ENCODE measurements around the gene SCYL3. TPM values are rescaled to one million over a fixed set of nuclear protein-coding genes. Genes with fewer than 3 reads are reported as not detected.
"Not testable (repeated sequence)": the region's sequence is repeated elsewhere in the genome, so short reads cannot be mapped to it uniquely, and the experiment has no call there.

SCYL3 gene
- total and polyA plus RNA-seq, 2 experiments from 2014 or later = 2.2 to 6.8 TPM

DNA sequence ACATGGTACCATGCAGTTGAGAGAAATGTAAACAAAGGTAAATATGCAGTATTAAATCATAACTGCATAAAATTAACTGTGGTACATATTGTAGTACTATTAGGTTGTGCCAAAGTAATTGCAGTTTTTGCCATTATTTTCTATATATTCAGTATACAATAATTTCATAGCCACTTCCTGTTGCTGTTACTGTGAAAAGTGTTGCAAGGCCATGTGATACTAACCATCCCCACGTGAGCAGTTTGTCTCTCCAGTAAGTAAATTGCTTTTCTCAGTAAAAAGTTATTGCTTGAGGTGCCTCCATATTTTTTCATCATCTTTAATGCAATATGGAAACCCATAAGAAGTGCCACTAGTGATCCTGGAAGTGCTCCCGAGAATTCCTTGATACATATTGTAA lies 79.4 kb downstream of the SCYL3 start (continued):
- TF ChIP-seq, protein P1, sequence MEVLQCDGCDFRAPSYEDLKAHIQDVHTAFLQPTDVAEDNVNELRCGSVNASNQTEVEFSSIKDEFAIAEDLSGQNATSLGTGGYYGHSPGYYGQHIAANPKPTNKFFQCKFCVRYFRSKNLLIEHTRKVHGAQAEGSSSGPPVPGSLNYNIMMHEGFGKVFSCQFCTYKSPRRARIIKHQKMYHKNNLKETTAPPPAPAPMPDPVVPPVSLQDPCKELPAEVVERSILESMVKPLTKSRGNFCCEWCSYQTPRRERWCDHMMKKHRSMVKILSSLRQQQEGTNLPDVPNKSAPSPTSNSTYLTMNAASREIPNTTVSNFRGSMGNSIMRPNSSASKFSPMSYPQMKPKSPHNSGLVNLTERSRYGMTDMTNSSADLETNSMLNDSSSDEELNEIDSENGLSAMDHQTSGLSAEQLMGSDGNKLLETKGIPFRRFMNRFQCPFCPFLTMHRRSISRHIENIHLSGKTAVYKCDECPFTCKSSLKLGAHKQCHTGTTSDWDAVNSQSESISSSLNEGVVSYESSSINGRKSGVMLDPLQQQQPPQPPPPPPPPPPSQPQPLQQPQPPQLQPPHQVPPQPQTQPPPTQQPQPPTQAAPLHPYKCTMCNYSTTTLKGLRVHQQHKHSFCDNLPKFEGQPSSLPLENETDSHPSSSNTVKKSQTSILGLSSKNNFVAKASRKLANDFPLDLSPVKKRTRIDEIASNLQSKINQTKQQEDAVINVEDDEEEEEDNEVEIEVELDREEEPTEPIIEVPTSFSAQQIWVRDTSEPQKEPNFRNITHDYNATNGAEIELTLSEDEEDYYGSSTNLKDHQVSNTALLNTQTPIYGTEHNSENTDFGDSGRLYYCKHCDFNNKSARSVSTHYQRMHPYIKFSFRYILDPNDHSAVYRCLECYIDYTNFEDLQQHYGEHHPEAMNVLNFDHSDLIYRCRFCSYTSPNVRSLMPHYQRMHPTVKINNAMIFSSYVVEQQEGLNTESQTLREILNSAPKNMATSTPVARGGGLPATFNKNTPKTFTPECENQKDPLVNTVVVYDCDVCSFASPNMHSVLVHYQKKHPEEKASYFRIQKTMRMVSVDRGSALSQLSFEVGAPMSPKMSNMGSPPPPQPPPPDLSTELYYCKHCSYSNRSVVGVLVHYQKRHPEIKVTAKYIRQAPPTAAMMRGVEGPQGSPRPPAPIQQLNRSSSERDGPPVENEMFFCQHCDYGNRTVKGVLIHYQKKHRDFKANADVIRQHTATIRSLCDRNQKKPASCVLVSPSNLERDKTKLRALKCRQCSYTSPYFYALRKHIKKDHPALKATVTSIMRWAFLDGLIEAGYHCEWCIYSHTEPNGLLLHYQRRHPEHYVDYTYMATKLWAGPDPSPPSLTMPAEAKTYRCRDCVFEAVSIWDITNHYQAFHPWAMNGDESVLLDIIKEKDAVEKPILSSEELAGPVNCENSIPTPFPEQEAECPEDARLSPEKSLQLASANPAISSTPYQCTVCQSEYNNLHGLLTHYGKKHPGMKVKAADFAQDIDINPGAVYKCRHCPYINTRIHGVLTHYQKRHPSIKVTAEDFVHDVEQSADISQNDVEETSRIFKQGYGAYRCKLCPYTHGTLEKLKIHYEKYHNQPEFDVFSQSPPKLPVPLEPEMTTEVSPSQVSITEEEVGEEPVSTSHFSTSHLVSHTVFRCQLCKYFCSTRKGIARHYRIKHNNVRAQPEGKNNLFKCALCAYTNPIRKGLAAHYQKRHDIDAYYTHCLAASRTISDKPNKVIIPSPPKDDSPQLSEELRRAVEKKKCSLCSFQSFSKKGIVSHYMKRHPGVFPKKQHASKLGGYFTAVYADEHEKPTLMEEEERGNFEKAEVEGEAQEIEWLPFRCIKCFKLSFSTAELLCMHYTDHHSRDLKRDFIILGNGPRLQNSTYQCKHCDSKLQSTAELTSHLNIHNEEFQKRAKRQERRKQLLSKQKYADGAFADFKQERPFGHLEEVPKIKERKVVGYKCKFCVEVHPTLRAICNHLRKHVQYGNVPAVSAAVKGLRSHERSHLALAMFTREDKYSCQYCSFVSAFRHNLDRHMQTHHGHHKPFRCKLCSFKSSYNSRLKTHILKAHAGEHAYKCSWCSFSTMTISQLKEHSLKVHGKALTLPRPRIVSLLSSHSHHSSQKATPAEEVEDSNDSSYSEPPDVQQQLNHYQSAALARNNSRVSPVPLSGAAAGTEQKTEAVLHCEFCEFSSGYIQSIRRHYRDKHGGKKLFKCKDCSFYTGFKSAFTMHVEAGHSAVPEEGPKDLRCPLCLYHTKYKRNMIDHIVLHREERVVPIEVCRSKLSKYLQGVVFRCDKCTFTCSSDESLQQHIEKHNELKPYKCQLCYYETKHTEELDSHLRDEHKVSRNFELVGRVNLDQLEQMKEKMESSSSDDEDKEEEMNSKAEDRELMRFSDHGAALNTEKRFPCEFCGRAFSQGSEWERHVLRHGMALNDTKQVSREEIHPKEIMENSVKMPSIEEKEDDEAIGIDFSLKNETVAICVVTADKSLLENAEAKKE (CRISPR knock-in tag; IDR thresholded peaks at IDR 0.05) = no peak
- TF ChIP-seq EZH2phosphoT487 (IDR thresholded peaks at IDR 0.05; ENCODE audit: unreplicated experiment) (no peak), STAT1 (IDR thresholded peaks at IDR 0.05; ENCODE audit: unreplicated experiment) (no peak), POLR2AphosphoS5 (IDR thresholded peaks at IDR 0.05; ENCODE audit: low read depth) (no peak)
- TF ChIP-seq, protein P2, sequence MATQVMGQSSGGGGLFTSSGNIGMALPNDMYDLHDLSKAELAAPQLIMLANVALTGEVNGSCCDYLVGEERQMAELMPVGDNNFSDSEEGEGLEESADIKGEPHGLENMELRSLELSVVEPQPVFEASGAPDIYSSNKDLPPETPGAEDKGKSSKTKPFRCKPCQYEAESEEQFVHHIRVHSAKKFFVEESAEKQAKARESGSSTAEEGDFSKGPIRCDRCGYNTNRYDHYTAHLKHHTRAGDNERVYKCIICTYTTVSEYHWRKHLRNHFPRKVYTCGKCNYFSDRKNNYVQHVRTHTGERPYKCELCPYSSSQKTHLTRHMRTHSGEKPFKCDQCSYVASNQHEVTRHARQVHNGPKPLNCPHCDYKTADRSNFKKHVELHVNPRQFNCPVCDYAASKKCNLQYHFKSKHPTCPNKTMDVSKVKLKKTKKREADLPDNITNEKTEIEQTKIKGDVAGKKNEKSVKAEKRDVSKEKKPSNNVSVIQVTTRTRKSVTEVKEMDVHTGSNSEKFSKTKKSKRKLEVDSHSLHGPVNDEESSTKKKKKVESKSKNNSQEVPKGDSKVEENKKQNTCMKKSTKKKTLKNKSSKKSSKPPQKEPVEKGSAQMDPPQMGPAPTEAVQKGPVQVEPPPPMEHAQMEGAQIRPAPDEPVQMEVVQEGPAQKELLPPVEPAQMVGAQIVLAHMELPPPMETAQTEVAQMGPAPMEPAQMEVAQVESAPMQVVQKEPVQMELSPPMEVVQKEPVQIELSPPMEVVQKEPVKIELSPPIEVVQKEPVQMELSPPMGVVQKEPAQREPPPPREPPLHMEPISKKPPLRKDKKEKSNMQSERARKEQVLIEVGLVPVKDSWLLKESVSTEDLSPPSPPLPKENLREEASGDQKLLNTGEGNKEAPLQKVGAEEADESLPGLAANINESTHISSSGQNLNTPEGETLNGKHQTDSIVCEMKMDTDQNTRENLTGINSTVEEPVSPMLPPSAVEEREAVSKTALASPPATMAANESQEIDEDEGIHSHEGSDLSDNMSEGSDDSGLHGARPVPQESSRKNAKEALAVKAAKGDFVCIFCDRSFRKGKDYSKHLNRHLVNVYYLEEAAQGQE (IDR thresholded peaks at IDR 0.05; ENCODE audit: unreplicated experiment) = no peak

DNA sequence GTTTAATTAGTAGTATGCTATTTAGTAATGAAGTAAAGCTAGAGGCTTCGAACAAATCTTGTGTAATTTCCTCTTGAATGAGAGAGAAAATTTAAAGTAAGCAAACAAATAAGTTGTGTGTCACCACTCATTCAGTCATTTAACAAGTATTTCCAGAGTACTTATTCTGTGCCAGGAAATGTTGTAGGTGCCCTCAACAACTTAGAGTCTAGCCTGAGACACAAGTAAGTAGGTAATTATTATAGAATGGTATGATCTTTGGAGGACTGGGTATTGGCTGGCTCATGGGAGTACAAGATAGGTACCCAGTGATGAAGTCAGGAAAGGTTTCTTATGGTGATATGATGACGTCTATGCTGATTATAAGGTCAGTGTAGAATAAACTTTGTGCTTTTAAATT lies 81.6 kb downstream of the SCYL3 start:
- Histone ChIP-seq H3K27me3 (ENCODE audit: insufficient read depth) (no peaks in the 10 kb centered on the region), H2AFZ (no peak overlapping the region), H3K27ac (ENCODE audit: low read depth) (no peak overlapping the region), H3K9me2 (ENCODE audit: insufficient read depth) (no peaks in the 10 kb centered on the region), H3K4me1 (ENCODE audit: insufficient read depth) (no peaks in the 10 kb centered on the region), H3K4me2 (no peak overlapping the region), H3K36me3 (ENCODE audit: insufficient read depth) (peaks cover 17% of the 10 kb centered on the region), H3K79me2 (replicated peaks; ENCODE audit: insufficient read depth) (no peaks in the 10 kb centered on the region), H3F3A (replicated peaks; ENCODE audit: low read depth) (no peaks in the 10 kb centered on the region), H4K20me1 (replicated peaks; ENCODE audit: insufficient read depth) (no peaks in the 10 kb centered on the region), H3K4me3 (no peak overlapping the region)
- no peaks in the 10 kb centered on the region; the same call in 2 of the 3 replicates for H3K9me3 Mint-ChIP-seq
- H3K36me3 Mint-ChIP-seq (ENCODE audit: low read depth) = peaks cover 44% of the 10 kb centered on the region
- H3K4me3 Mint-ChIP-seq = no peak overlapping the region
- DNase-seq (ENCODE audit: low spot score) = no peak
- no peak overlapping the region for H3K27ac Mint-ChIP-seq
- no peaks in the 10 kb centered on the region for H3K27me3 Mint-ChIP-seq (ENCODE audit: insufficient read depth, low read depth, poor library complexity)
- no peak for ATAC-seq
- TF ChIP-seq EZH2phosphoT487 (IDR thresholded peaks at IDR 0.05; ENCODE audit: unreplicated experiment) = no peak
- TF ChIP-seq, protein P3, sequence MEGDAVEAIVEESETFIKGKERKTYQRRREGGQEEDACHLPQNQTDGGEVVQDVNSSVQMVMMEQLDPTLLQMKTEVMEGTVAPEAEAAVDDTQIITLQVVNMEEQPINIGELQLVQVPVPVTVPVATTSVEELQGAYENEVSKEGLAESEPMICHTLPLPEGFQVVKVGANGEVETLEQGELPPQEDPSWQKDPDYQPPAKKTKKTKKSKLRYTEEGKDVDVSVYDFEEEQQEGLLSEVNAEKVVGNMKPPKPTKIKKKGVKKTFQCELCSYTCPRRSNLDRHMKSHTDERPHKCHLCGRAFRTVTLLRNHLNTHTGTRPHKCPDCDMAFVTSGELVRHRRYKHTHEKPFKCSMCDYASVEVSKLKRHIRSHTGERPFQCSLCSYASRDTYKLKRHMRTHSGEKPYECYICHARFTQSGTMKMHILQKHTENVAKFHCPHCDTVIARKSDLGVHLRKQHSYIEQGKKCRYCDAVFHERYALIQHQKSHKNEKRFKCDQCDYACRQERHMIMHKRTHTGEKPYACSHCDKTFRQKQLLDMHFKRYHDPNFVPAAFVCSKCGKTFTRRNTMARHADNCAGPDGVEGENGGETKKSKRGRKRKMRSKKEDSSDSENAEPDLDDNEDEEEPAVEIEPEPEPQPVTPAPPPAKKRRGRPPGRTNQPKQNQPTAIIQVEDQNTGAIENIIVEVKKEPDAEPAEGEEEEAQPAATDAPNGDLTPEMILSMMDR (conservative IDR thresholded peaks at IDR 0.05; ENCODE audit: low read depth in 2 of 2) = no peak
- TF ChIP-seq STAT1 (IDR thresholded peaks at IDR 0.05; ENCODE audit: unreplicated experiment) = no peak
- TF ChIP-seq JUNB (IDR thresholded peaks at IDR 0.05; ENCODE audit: unreplicated experiment) = no peak
- H3K4me1 Mint-ChIP-seq = no peaks in the 10 kb centered on the region

DNA sequence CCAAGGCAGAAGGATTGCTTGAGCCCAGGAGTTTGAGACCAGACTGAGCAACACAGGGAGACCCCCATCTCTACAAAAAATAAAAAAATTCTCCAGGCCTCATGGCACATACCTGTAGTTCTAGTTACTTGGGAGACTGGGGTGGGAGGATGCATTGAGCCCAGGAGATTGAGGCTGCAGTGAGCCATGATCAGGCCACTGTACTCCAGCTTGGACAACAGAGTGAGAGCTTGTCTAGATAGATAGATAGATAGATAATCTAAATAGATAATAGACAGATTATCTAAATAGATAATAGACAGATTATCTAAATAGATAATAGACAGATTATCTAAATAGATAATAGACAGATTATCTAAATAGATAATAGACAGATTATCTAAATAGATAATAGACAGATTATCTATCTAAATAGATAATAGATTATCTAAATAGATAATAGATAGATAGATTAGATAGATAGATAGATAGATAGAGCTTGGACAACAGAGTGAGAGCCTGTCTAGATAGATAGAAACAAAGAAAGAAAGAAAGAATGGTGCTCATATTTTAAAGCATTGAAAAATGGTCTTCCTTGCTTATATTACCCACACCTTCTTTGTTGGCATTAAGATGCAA lies 82.2 kb downstream of the SCYL3 start:
- H3K9me3 Mint-ChIP-seq; H3K4me3 Mint-ChIP-seq; H3K4me2 ChIP-seq; H3K79me2 ChIP-seq (replicated peaks; ENCODE audit: insufficient read depth); ATAC-seq; H3K27ac Mint-ChIP-seq; H3K9me2 ChIP-seq (ENCODE audit: insufficient read depth); H3K27me3 Mint-ChIP-seq (ENCODE audit: insufficient read depth, low read depth, poor library complexity); H3F3A ChIP-seq (replicated peaks; ENCODE audit: low read depth); H2AFZ ChIP-seq; H3K27me3 ChIP-seq (ENCODE audit: insufficient read depth); H3K4me3 ChIP-seq; H4K20me1 ChIP-seq (replicated peaks; ENCODE audit: insufficient read depth); H3K27ac ChIP-seq (ENCODE audit: low read depth); DNase-seq (ENCODE audit: low spot score); H3K4me1 ChIP-seq (ENCODE audit: insufficient read depth); H3K4me1 Mint-ChIP-seq: not testable (repeated sequence)
- H3K36me3 Mint-ChIP-seq (ENCODE audit: low read depth) = peaks cover 44% of the 10 kb centered on the region
- H3K36me3 ChIP-seq (ENCODE audit: insufficient read depth) = peaks cover 12% of the 10 kb centered on the region
